ENCODE measurements around the gene PLXNA1. TPM values are rescaled to one million over a fixed set of nuclear protein-coding genes. Genes with fewer than 3 reads are reported as not detected.

PLXNA1 gene
- polyA plus RNA-seq, 1 of the 3 experiments (the other 2 are of a cell fraction): 48.1 TPM

DNA sequence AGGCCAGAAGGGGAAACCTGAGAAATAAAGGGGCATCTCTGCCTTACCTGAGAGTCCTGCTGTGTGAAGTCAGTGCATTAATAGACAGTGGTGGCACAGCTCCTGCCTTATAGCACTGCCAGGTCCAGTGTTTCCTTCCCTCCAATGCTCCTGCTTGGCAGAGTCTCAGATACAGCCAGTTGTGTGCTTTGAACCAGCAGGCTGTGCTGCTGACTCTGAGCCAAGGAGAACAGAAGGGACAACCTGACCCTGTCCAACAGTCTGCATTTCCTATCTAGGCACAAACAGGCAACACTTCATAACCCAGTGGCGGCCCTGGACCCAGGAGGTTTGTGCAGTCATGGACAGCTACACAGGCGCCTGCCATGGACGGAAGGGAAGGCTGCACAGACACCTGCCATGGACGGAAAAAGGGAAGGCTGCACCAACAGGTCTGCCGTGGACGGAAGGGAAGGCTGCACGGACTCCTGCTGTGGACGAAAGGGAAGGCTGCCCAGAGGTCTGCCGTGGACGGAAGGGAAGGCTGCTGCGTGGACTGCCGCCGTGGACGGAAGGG lies 33.9 kb upstream of the PLXNA1 start:
- POLR2A ChIA-PET: no interaction called here
- no peak overlapping the region for H3K4me2 ChIP-seq
- peaks cover 0 to 15% of the 10 kb centered on the region in 2 experiments; a peak in 1 of 4 replicates for H3K4me1 ChIP-seq (ENCODE audit: control insufficient read depth in 1 of 2, insufficient read depth in 2 of 2, low read depth in 1 of 2, low read length in 1 of 2)
- H2AFZ ChIP-seq (ENCODE audit: low read depth): no peak overlapping the region
- H3K4me3 ChIP-seq (ENCODE audit: low read depth in 2 of 2, low read length in 1 of 2): no peak overlapping the region
- no peaks in the 10 kb centered on the region for H3K9me2 ChIP-seq
- DNase-seq: no peak
- WGBS (ENCODE audit: low lambda C conversion rate): 98% methylated on average over 13 of the region's 14 CpGs
- no peaks in the 10 kb centered on the region for H4K20me1 ChIP-seq (ENCODE audit: insufficient read depth)
- H3K27ac ChIP-seq (ENCODE audit: low read depth in 2 of 2, low read length in 1 of 2): no peak overlapping the region
- no peaks in the 10 kb centered on the region for H3K9me3 ChIP-seq
- H3K27me3 ChIP-seq (ENCODE audit: insufficient read depth): no peaks in the 10 kb centered on the region
- CTCF ChIA-PET: interaction anchor here (1.0 kb wide), 1 partner anchor 18 kb away, joined by 3 read pairs; no protein-coding TSS in a partner anchor
- peaks cover 0 to 2% of the 10 kb centered on the region in 2 experiments for H3K36me3 ChIP-seq (replicated peaks in 1 of 2; ENCODE audit: control insufficient read depth in 1 of 2, insufficient read depth in 2 of 2, low read length in 1 of 2)
- TF ChIP-seq MEF2A (IDR thresholded peaks at IDR 0.05; ENCODE audit: borderline replicate concordance, low read depth) (no peak), SMC3 (IDR thresholded peaks at IDR 0.05; ENCODE audit: low read depth, low read length) (no peak), GATA2 (CRISPR knock-in tag; IDR thresholded peaks at IDR 0.05) (no peak), CHD2 (IDR thresholded peaks at IDR 0.05; ENCODE audit: low read length, partially characterized antibody) (no peak), TAF1 (IDR thresholded peaks at IDR 0.05; ENCODE audit: borderline replicate concordance, low read depth, low read length) (no peak), POLR2AphosphoS5 (IDR thresholded peaks at IDR 0.05; ENCODE audit: low read depth, low read length) (no peak), RXRA (IDR thresholded peaks at IDR 0.05; ENCODE audit: borderline replicate concordance, low read depth) (no peak)
- TF ChIP-seq, protein P1, sequence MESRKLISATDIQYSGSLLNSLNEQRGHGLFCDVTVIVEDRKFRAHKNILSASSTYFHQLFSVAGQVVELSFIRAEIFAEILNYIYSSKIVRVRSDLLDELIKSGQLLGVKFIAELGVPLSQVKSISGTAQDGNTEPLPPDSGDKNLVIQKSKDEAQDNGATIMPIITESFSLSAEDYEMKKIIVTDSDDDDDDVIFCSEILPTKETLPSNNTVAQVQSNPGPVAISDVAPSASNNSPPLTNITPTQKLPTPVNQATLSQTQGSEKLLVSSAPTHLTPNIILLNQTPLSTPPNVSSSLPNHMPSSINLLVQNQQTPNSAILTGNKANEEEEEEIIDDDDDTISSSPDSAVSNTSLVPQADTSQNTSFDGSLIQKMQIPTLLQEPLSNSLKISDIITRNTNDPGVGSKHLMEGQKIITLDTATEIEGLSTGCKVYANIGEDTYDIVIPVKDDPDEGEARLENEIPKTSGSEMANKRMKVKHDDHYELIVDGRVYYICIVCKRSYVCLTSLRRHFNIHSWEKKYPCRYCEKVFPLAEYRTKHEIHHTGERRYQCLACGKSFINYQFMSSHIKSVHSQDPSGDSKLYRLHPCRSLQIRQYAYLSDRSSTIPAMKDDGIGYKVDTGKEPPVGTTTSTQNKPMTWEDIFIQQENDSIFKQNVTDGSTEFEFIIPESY (IDR thresholded peaks at IDR 0.05; ENCODE audit: borderline replicate concordance, low read depth): no peak
- H3K79me2 ChIP-seq (ENCODE audit: insufficient read depth): no peaks in the 10 kb centered on the region
- no peaks in the 10 kb centered on the region for H3F3A ChIP-seq (replicated peaks; ENCODE audit: insufficient read depth)
- H3K9ac ChIP-seq: no peak overlapping the region

DNA sequence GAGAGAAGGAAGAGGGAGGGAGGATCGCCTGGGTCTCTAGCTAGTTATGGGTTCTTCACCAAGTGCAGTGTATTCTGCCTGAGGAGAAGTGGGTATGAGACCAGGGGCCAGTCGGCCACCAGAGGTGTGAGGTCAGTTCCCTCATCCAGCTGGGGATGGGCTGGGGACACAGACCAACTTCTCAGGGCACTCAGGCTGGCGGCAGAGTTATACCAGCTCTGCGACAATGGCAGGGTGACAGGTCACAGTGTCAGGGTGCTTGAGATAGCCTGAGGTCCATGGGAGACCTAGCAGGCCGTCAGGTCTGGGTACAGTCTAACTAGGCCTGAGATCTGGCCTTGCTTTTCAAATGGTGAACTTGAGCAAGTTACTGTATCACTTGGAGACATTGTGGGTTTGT lies 31.4 kb upstream of the PLXNA1 start:
- CTCF ChIA-PET: interaction anchor here (1.3 to 2.0 kb wide), 3 partner anchors 9 to 200 kb away, joined by 4 to 8 read pairs (median 5); no protein-coding TSS in a partner anchor
- Histone ChIP-seq H2AFZ (ENCODE audit: low read depth) (no peak overlapping the region), H3F3A (replicated peaks; ENCODE audit: insufficient read depth) (no peaks in the 10 kb centered on the region), H3K4me3 (ENCODE audit: low read depth in 2 of 2, low read length in 1 of 2) (no peak overlapping the region), H3K4me1 (ENCODE audit: control insufficient read depth in 1 of 2, insufficient read depth in 2 of 2, low read depth in 1 of 2, low read length in 1 of 2) (peaks cover 0 to under 1% of the 10 kb centered on the region in 2 experiments; a peak in 1 of 4 replicates), H3K36me3 (replicated peaks in 1 of 2; ENCODE audit: control insufficient read depth in 1 of 2, insufficient read depth in 2 of 2, low read length in 1 of 2) (peaks cover 0 to 2% of the 10 kb centered on the region in 2 experiments), H3K79me2 (ENCODE audit: insufficient read depth) (no peaks in the 10 kb centered on the region), H3K9ac (no peak overlapping the region), H3K27ac (ENCODE audit: low read depth in 2 of 2, low read length in 1 of 2) (no peak overlapping the region), H3K27me3 (ENCODE audit: insufficient read depth) (no peaks in the 10 kb centered on the region), H3K9me3 (no peaks in the 10 kb centered on the region), H3K4me2 (no peak overlapping the region), H4K20me1 (ENCODE audit: insufficient read depth) (no peaks in the 10 kb centered on the region), H3K9me2 (no peaks in the 10 kb centered on the region)
- TF ChIP-seq, protein P2, sequence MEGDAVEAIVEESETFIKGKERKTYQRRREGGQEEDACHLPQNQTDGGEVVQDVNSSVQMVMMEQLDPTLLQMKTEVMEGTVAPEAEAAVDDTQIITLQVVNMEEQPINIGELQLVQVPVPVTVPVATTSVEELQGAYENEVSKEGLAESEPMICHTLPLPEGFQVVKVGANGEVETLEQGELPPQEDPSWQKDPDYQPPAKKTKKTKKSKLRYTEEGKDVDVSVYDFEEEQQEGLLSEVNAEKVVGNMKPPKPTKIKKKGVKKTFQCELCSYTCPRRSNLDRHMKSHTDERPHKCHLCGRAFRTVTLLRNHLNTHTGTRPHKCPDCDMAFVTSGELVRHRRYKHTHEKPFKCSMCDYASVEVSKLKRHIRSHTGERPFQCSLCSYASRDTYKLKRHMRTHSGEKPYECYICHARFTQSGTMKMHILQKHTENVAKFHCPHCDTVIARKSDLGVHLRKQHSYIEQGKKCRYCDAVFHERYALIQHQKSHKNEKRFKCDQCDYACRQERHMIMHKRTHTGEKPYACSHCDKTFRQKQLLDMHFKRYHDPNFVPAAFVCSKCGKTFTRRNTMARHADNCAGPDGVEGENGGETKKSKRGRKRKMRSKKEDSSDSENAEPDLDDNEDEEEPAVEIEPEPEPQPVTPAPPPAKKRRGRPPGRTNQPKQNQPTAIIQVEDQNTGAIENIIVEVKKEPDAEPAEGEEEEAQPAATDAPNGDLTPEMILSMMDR (IDR thresholded peaks at IDR 0.05): no peak
- WGBS (ENCODE audit: low lambda C conversion rate): 84% methylated on average over 5 of the region's 5 CpGs
- DNase-seq: no peak
- POLR2A ChIA-PET: no interaction called here

Measured in SK-N-SH (cell line).